ENCODE results near the gene FRMD4A.
A peak's percentile ranks its signal among the peaks of the same experiment; 100 is the strongest.

Gene FRMD4A

DNA sequence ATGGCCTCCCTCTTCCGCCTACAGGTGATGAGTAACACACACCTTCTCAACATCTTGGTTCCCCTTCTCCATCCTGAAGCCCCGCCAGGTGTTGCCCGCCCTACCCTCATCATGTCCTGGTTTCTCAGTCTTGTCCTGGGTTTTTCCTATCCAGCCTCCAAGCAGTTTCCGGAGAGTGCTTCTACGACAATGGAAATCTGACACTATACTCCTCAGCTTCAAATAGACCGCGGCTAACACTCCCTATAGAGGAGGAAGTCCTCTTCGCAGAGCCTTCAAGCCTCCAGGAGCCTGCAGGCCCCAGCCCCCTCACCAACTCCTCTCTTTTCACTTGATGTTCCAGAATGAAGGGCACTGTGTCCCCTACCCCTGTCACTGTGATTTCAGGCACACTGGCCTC, 596.6 kb downstream of the FRMD4A start:
- Histone ChIP-seq H3K9ac (ENCODE audit: low read depth, low read length, poor library complexity) (no peak overlapping the region), H4K91ac (ENCODE audit: low read depth, low read length, poor library complexity) (no peak overlapping the region), H2BK5ac (ENCODE audit: low read length) (no peak overlapping the region), H3K4ac (ENCODE audit: low read length) (no peak overlapping the region), H3K79me1 (ENCODE audit: low read depth, low read length) (no peaks in the 10 kb centered on the region), H3K18ac (ENCODE audit: low read length) (peak overlapping the region; percentile 24), H3K27ac (replicated peaks; ENCODE audit: low read length) (no peak overlapping the region), H3K36me3 (replicated peaks in 1 of 2; ENCODE audit: control insufficient read depth in 2 of 2, insufficient read depth in 2 of 2, low read length in 2 of 2) (peaks cover 19 to 86% of the 10 kb centered on the region in 2 donors), H3K4me1 (ENCODE audit: control insufficient read depth in 2 of 2, insufficient read depth in 1 of 2, low read depth in 1 of 2, low read length in 2 of 2) (peaks cover 4 to 8% of the 10 kb centered on the region in 2 donors), H2AFZ (ENCODE audit: low read length) (no peak overlapping the region), H3K27me3 (ENCODE audit: control insufficient read depth in 3 of 3, insufficient read depth in 3 of 3, low read depth in 1 of 3, low read length in 3 of 3) (no peaks in the 10 kb centered on the region), H3K14ac (ENCODE audit: low read length) (no peak overlapping the region), H2BK120ac (ENCODE audit: low read depth, low read length) (no peak overlapping the region), H2AK5ac (ENCODE audit: low read depth, low read length) (no peak overlapping the region), H3K4me3 (ENCODE audit: low read length in 2 of 2) (no peak overlapping the region), H2BK15ac (ENCODE audit: low read length) (no peak overlapping the region), H3K23ac (ENCODE audit: low read depth, low read length, poor library complexity) (no peak overlapping the region), H4K8ac (ENCODE audit: low read depth, low read length) (no peak overlapping the region), H3K9me3 (replicated peaks in 1 of 2; ENCODE audit: control insufficient read depth in 2 of 2, insufficient read depth in 1 of 2, low read depth in 1 of 2, low read length in 2 of 2) (no peaks in the 10 kb centered on the region), H3K4me2 (ENCODE audit: insufficient read depth, low read length, poor library complexity, severe bottlenecking) (no peak overlapping the region), H2BK12ac (ENCODE audit: low read length) (no peak overlapping the region)
- no peak for DNase-seq (ENCODE audit: low spot score)
- no CpG with 5 or more reads among the region's 8 CpGs for WGBS, 2 donors (ENCODE audit: extremely low coverage in 2 of 2, insufficient read length in 2 of 2, insufficient replicate concordance in 1 of 2)

DNA sequence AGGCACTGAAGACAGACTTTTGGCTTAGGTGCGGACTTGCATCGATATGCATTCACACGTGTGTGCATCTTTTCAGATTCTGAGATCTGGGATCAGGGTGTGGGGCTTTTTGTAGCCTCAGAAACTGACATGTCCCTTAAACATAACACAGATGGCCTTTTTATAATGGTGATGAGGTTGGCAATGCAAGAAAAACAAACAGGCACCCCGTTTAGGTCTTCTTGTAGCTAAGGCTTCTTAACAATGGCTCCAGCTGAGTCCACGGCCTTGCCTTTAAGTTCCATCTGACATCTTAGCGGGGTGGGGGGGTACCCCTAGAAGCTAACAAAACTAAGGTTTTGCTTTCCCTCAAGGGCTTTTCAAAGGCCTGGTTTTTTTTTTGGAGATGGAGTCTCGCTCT, 597.7 kb downstream of the FRMD4A start:
- Histone ChIP-seq H3K79me1 (ENCODE audit: low read depth, low read length) (no peaks in the 10 kb centered on the region), H2BK15ac (ENCODE audit: low read length) (no peak overlapping the region), H2AK5ac (ENCODE audit: low read depth, low read length) (no peak overlapping the region), H3K4me3 (ENCODE audit: low read length in 2 of 2) (no peak overlapping the region), H2BK120ac (ENCODE audit: low read depth, low read length) (no peak overlapping the region), H3K4me1 (ENCODE audit: control insufficient read depth in 2 of 2, insufficient read depth in 1 of 2, low read depth in 1 of 2, low read length in 2 of 2) (peaks cover 4 to 8% of the 10 kb centered on the region in 2 donors), H4K91ac (ENCODE audit: low read depth, low read length, poor library complexity) (no peak overlapping the region), H3K27me3 (ENCODE audit: control insufficient read depth in 3 of 3, insufficient read depth in 3 of 3, low read depth in 1 of 3, low read length in 3 of 3) (no peaks in the 10 kb centered on the region), H3K23ac (ENCODE audit: low read depth, low read length, poor library complexity) (no peak overlapping the region), H3K4me2 (ENCODE audit: insufficient read depth, low read length, poor library complexity, severe bottlenecking) (no peak overlapping the region), H4K8ac (ENCODE audit: low read depth, low read length) (no peak overlapping the region), H3K27ac (replicated peaks; ENCODE audit: low read length) (no peak overlapping the region), H2AFZ (ENCODE audit: low read length) (no peak overlapping the region), H3K9me3 (replicated peaks in 1 of 2; ENCODE audit: control insufficient read depth in 2 of 2, insufficient read depth in 1 of 2, low read depth in 1 of 2, low read length in 2 of 2) (no peaks in the 10 kb centered on the region), H3K36me3 (replicated peaks in 1 of 2; ENCODE audit: control insufficient read depth in 2 of 2, insufficient read depth in 2 of 2, low read length in 2 of 2) (peaks cover 17 to 85% of the 10 kb centered on the region in 2 donors), H3K4ac (ENCODE audit: low read length) (no peak overlapping the region), H3K18ac (ENCODE audit: low read length) (no peak overlapping the region), H2BK12ac (ENCODE audit: low read length) (no peak overlapping the region), H3K14ac (ENCODE audit: low read length) (no peak overlapping the region), H2BK5ac (ENCODE audit: low read length) (no peak overlapping the region), H3K9ac (ENCODE audit: low read depth, low read length, poor library complexity) (no peak overlapping the region)
- WGBS, 2 donors (ENCODE audit: extremely low coverage in 2 of 2, insufficient read length in 2 of 2, insufficient replicate concordance in 1 of 2) = no CpG with 5 or more reads among the region's 7 CpGs
- DNase-seq (ENCODE audit: low spot score) = no peak

DNA sequence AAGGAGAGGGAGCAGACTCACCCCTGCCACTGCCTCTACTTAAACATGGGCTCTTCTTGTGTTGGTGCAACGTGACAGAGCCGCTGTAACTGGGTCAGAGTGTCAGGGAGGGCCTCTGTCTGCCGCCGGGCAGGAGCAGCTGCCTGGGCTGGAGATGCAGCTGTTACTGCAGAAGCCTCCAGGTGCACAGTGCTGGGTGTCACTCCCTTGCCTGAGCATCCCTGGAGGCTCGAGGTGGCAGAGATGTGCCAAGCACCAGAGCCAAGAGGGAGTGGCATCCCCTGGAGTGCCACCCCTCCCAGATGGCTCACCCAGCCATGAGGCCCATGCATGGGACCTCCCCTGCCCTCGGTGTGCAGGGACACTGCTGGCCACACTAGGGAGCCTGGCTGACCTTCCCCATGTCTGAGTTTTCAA, 598.3 kb downstream of the FRMD4A start:
- Histone ChIP-seq H3K9me3 (replicated peaks in 1 of 2; ENCODE audit: control insufficient read depth in 2 of 2, insufficient read depth in 1 of 2, low read depth in 1 of 2, low read length in 2 of 2) (no peaks in the 10 kb centered on the region), H3K4ac (ENCODE audit: low read length) (no peak overlapping the region), H3K36me3 (replicated peaks in 1 of 2; ENCODE audit: control insufficient read depth in 2 of 2, insufficient read depth in 2 of 2, low read length in 2 of 2) (peaks cover 13 to 85% of the 10 kb centered on the region in 2 donors), H3K79me1 (ENCODE audit: low read depth, low read length) (no peaks in the 10 kb centered on the region), H3K27me3 (ENCODE audit: control insufficient read depth in 3 of 3, insufficient read depth in 3 of 3, low read depth in 1 of 3, low read length in 3 of 3) (no peaks in the 10 kb centered on the region), H3K9ac (ENCODE audit: low read depth, low read length, poor library complexity) (peak overlapping the region; percentile 12), H2BK5ac (ENCODE audit: low read length) (no peak overlapping the region), H4K8ac (ENCODE audit: low read depth, low read length) (no peak overlapping the region), H2BK15ac (ENCODE audit: low read length) (no peak overlapping the region), H2AK5ac (ENCODE audit: low read depth, low read length) (peak overlapping the region; percentile 59), H3K27ac (replicated peaks; ENCODE audit: low read length) (no peak overlapping the region), H2BK120ac (ENCODE audit: low read depth, low read length) (no peak overlapping the region), H4K91ac (ENCODE audit: low read depth, low read length, poor library complexity) (no peak overlapping the region), H3K14ac (ENCODE audit: low read length) (no peak overlapping the region), H3K18ac (ENCODE audit: low read length) (peak overlapping the region; percentile 40), H2BK12ac (ENCODE audit: low read length) (no peak overlapping the region), H3K23ac (ENCODE audit: low read depth, low read length, poor library complexity) (peak overlapping the region; percentile 32), H3K4me3 (ENCODE audit: low read length in 2 of 2) (no peak overlapping the region), H3K4me2 (ENCODE audit: insufficient read depth, low read length, poor library complexity, severe bottlenecking) (no peak overlapping the region), H3K4me1 (ENCODE audit: control insufficient read depth in 2 of 2, insufficient read depth in 1 of 2, low read depth in 1 of 2, low read length in 2 of 2) (peaks cover 4 to 8% of the 10 kb centered on the region in 2 donors), H2AFZ (ENCODE audit: low read length) (no peak overlapping the region)
- WGBS, 2 donors (ENCODE audit: extremely low coverage in 2 of 2, insufficient read length in 2 of 2, insufficient replicate concordance in 1 of 2) = no CpG with 5 or more reads among the region's 6 CpGs
- DNase-seq (ENCODE audit: low spot score) = no peak

DNA sequence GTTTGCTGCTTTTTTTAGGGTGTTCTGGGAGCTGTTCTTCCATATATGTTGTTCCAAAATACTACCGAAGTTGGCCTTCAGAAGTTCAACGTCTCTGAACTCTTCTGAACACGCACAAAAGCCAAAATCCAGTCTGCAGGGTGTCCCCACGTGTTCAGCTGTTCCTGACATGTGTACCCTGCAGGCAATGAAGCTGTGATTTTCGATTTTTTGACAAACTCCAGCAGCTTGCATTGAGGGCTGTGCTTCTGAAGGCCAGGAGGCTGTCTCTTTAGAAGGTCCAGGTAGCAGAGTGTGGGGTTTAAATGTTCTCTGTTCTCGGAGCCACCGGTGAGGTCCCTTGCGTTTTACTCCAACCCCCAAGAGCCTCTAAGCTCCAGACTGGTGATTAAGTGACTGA, 598.9 kb downstream of the FRMD4A start:
- no peak overlapping the region for H2AK5ac ChIP-seq (ENCODE audit: low read depth, low read length)
- no CpG with 5 or more reads among the region's 8 CpGs for WGBS, 2 donors (ENCODE audit: extremely low coverage in 2 of 2, insufficient read length in 2 of 2, insufficient replicate concordance in 1 of 2)
- no peaks in the 10 kb centered on the region for H3K27me3 ChIP-seq (ENCODE audit: control insufficient read depth in 3 of 3, insufficient read depth in 3 of 3, low read depth in 1 of 3, low read length in 3 of 3)
- no peak overlapping the region for H2BK15ac ChIP-seq (ENCODE audit: low read length)
- H2BK12ac ChIP-seq (ENCODE audit: low read length) = no peak overlapping the region
- H3K79me1 ChIP-seq (ENCODE audit: low read depth, low read length) = no peaks in the 10 kb centered on the region
- H2BK5ac ChIP-seq (ENCODE audit: low read length) = no peak overlapping the region
- H3K23ac ChIP-seq (ENCODE audit: low read depth, low read length, poor library complexity) = no peak overlapping the region
- no peak overlapping the region for H3K9ac ChIP-seq (ENCODE audit: low read depth, low read length, poor library complexity)
- H2BK120ac ChIP-seq (ENCODE audit: low read depth, low read length) = no peak overlapping the region
- DNase-seq (ENCODE audit: low spot score) = no peak
- H4K91ac ChIP-seq (ENCODE audit: low read depth, low read length, poor library complexity) = no peak overlapping the region
- no peak overlapping the region for H3K4ac ChIP-seq (ENCODE audit: low read length)
- H3K4me1 ChIP-seq (ENCODE audit: control insufficient read depth in 2 of 2, insufficient read depth in 1 of 2, low read depth in 1 of 2, low read length in 2 of 2) = peaks cover 4 to 8% of the 10 kb centered on the region in 2 donors
- H2AFZ ChIP-seq (ENCODE audit: low read length) = no peak overlapping the region
- no peak overlapping the region for H3K14ac ChIP-seq (ENCODE audit: low read length)
- H3K4me3 ChIP-seq (ENCODE audit: low read length in 2 of 2) = no peak overlapping the region
- no peak overlapping the region for H3K27ac ChIP-seq (replicated peaks; ENCODE audit: low read length)
- H4K8ac ChIP-seq (ENCODE audit: low read depth, low read length) = no peak overlapping the region
- H3K36me3 ChIP-seq (replicated peaks in 1 of 2; ENCODE audit: control insufficient read depth in 2 of 2, insufficient read depth in 2 of 2, low read length in 2 of 2) = peaks cover 12 to 84% of the 10 kb centered on the region in 2 donors
- no peaks in the 10 kb centered on the region for H3K9me3 ChIP-seq (replicated peaks in 1 of 2; ENCODE audit: control insufficient read depth in 2 of 2, insufficient read depth in 1 of 2, low read depth in 1 of 2, low read length in 2 of 2)
- H3K4me2 ChIP-seq (ENCODE audit: insufficient read depth, low read length, poor library complexity, severe bottlenecking) = no peak overlapping the region
- H3K18ac ChIP-seq (ENCODE audit: low read length) = no peak overlapping the region

Data from neuronal stem cell (in vitro differentiated cells).